H1 (cell line): ENCODE data around the gene ZNF516. TPM values are rescaled to one million over a fixed set of nuclear protein-coding genes. Genes with fewer than 3 reads are reported as not detected.

ENCODE experiments used
- CTCF ChIA-PET: fragments of 300-600 bp; sonication (Branson Sonifier 250); formaldehyde crosslinking; loops from one replicate; lab custom pipeline; 2021; ENCODE audit not compliant: partially characterized antibody; lab: Charles Lee
- POLR2A ChIA-PET: fragments of 300-600 bp; sonication (Branson Sonifier 250); formaldehyde crosslinking; loops from one replicate; lab custom pipeline; 2021; ENCODE audit warnings: inconsistent platforms; ENCODE audit not compliant: partially characterized antibody; lab: Charles Lee
- DNase-seq, 2 experiments: peaks; one replicate each; pipeline versions ENCODE4 v3.0.0 to v3.0.0-alpha.2; 2010 to 2022; ENCODE audit warnings: low spot score in 2 of 2, low read depth in 1 of 2, mixed read lengths in 1 of 2
- FAIRE-seq: peaks from 2 replicates; lab custom pipeline; 2011; peaks lifted over from hg19 to GRCh38; lab: Jason Lieb, UNC
- H2AFZ ChIP-seq: 2 replicates; pipeline ENCODE4 v1.8.1; 2012; ENCODE audit warnings: low read length, inconsistent platforms
- H2AK5ac ChIP-seq: 2 replicates; pipeline ENCODE4 v1.6.1; 2013; ENCODE audit warnings: low read depth, low read length
- H2BK120ac ChIP-seq: replicated peaks from 2 replicates; pipeline ENCODE3; 2013; ENCODE audit warnings: low read depth, low read length, inconsistent platforms
- H2BK12ac ChIP-seq: 2 replicates; pipeline ENCODE4 v1.6.1; 2013; ENCODE audit warnings: low read depth, low read length
- H2BK15ac ChIP-seq: 2 replicates; pipeline ENCODE4 v1.6.1; 2013; ENCODE audit warnings: low read length
- H2BK20ac ChIP-seq: 2 replicates; pipeline ENCODE4 v1.6.1; 2013; ENCODE audit warnings: low read length
- H2BK5ac ChIP-seq: 2 replicates; pipeline ENCODE4 v1.6.1; 2013; ENCODE audit warnings: low read depth, low read length
- H3K14ac ChIP-seq: 2 replicates; pipeline ENCODE4 v1.6.1; 2013; ENCODE audit warnings: inconsistent platforms; ENCODE audit not compliant: insufficient read length
- H3K18ac ChIP-seq: 2 replicates; pipeline ENCODE4 v1.6.1; 2013; ENCODE audit warnings: low read length; ENCODE audit errors: extremely low read depth
- H3K23ac ChIP-seq: 2 replicates; pipeline ENCODE4 v1.6.1; 2013; ENCODE audit warnings: inconsistent platforms; ENCODE audit not compliant: insufficient read length
- H3K23me2 ChIP-seq: 2 replicates; pipeline ENCODE4 v1.6.1; 2013; ENCODE audit warnings: low read depth, low read length
- H3K27ac ChIP-seq: 2 replicates; pipeline ENCODE4 v1.6.1; 2011; ENCODE audit warnings: low read depth, low read length, inconsistent platforms
- H3K27me3 ChIP-seq, 4 experiments: replicated peaks in 1 of 4; 1 replicate in 1 of 4; 2 replicates in 3 of 4; pipeline versions ENCODE4 v1.6.1 to v1.8.1; 2011 to 2013; ENCODE audit warnings: low read length in 3 of 4, mild to moderate bottlenecking in 3 of 4, inconsistent platforms in 2 of 4, mixed read lengths in 2 of 4, moderate library complexity in 1 of 4; ENCODE audit not compliant: control insufficient read depth in 3 of 4, insufficient read depth in 3 of 4; ENCODE audit errors: extremely low read depth in 1 of 4
- H3K36me3 ChIP-seq, 4 experiments: 2 replicates each; pipeline versions ENCODE4 v1.6.1 to v1.8.1; 2011 to 2013; ENCODE audit warnings: mild to moderate bottlenecking in 4 of 4, low read length in 3 of 4, moderate library complexity in 2 of 4, control low read depth in 1 of 4, inconsistent platforms in 1 of 4; ENCODE audit not compliant: insufficient read depth in 4 of 4, control insufficient read depth in 2 of 4
- H3K4ac ChIP-seq: replicated peaks from 2 replicates; pipeline ENCODE3; 2013; ENCODE audit warnings: low read length, low read depth, mixed read lengths, inconsistent platforms; ENCODE audit not compliant: insufficient read length
- H3K4me1 ChIP-seq, 4 experiments: replicated peaks in 1 of 4; 1 replicate in 1 of 4; 2 replicates in 3 of 4; pipeline versions ENCODE4 v1.6.1 to v1.8.1; 2011 to 2013; ENCODE audit warnings: low read length in 3 of 4, inconsistent platforms in 2 of 4, mixed read lengths in 1 of 4; ENCODE audit not compliant: insufficient read depth in 4 of 4, control insufficient read depth in 3 of 4
- H3K4me2 ChIP-seq, 2 experiments: 2 replicates each; pipeline versions ENCODE4 v1.6.1 to v1.8.1; 2011 to 2013; ENCODE audit warnings: low read depth in 2 of 2, low read length in 2 of 2, control low read depth in 1 of 2, inconsistent platforms in 1 of 2, mild to moderate bottlenecking in 1 of 2; ENCODE audit not compliant: insufficient read depth in 1 of 2
- H3K4me3 ChIP-seq, 4 experiments: fragments of 200-600, 300-600 bp in 1 of 4; sonication (generic), shearing (Covaris generic), sonication (Bioruptor Twin) in 1 of 4; 2 replicates each; pipeline versions ENCODE4 v1.5.1 to v1.8.1; 2011 to 2016; ENCODE audit warnings: low read length in 4 of 4, low read depth in 3 of 4, control low read depth in 2 of 4, inconsistent platforms in 2 of 4, mild to moderate bottlenecking in 2 of 4, mixed read lengths in 1 of 4, moderate library complexity in 1 of 4; ENCODE audit not compliant: insufficient read depth in 2 of 4; ENCODE audit errors: extremely low read depth in 1 of 4
- H3K56ac ChIP-seq: replicated peaks from 2 replicates; pipeline ENCODE3; 2013; ENCODE audit warnings: low read depth, mild to moderate bottlenecking, mixed read lengths, low read length, inconsistent platforms; ENCODE audit not compliant: insufficient read length
- H3K79me1 ChIP-seq: 2 replicates; pipeline ENCODE4 v1.6.1; 2013; ENCODE audit warnings: low read depth, low read length, control low read depth
- H3K79me2 ChIP-seq, 2 experiments: 2 replicates each; pipeline versions ENCODE4 v1.6.1 to v1.8.1; 2012 to 2013; ENCODE audit warnings: low read length in 2 of 2, mild to moderate bottlenecking in 2 of 2, inconsistent platforms in 1 of 2; ENCODE audit not compliant: insufficient read depth in 2 of 2, control insufficient read depth in 1 of 2
- H3K9ac ChIP-seq, 4 experiments: replicated peaks in 1 of 4; 1 replicate in 1 of 4; 2 replicates in 3 of 4; pipeline versions ENCODE4 v1.6.1 to v1.8.1; 2011 to 2013; ENCODE audit warnings: low read depth in 3 of 4, low read length in 3 of 4, control low read depth in 2 of 4, mild to moderate bottlenecking in 2 of 4, moderate library complexity in 2 of 4, inconsistent platforms in 1 of 4; ENCODE audit errors: extremely low read depth in 1 of 4
- H3K9me3 ChIP-seq, 2 experiments: 2 replicates each; pipeline versions ENCODE4 v1.6.1 to v1.8.1; 2012 to 2013; ENCODE audit warnings: mild to moderate bottlenecking in 2 of 2, moderate library complexity in 2 of 2, control low read depth in 1 of 2, inconsistent platforms in 1 of 2, low read depth in 1 of 2, low read length in 1 of 2, mixed read lengths in 1 of 2; ENCODE audit not compliant: insufficient read depth in 2 of 2
- H4K20me1 ChIP-seq, 2 experiments: replicated peaks in 1 of 2; 2 replicates each; pipeline versions ENCODE3 to v1.8.1; 2011 to 2013; ENCODE audit warnings: inconsistent platforms in 2 of 2, low read length in 2 of 2, mild to moderate bottlenecking in 1 of 2; ENCODE audit not compliant: insufficient read depth in 2 of 2, control insufficient read depth in 1 of 2
- H4K5ac ChIP-seq: 2 replicates; pipeline ENCODE4 v1.6.1; 2013; ENCODE audit warnings: low read length, low read depth, mixed read lengths, inconsistent platforms; ENCODE audit not compliant: insufficient read length
- H4K8ac ChIP-seq: 2 replicates; pipeline ENCODE4 v1.8.0; 2013; ENCODE audit warnings: mild to moderate bottlenecking, moderate library complexity, low read length, inconsistent platforms; ENCODE audit not compliant: insufficient read depth; ENCODE audit errors: extremely low read depth
- H4K91ac ChIP-seq: replicated peaks from 2 replicates; pipeline ENCODE3; 2013; ENCODE audit warnings: low read length, mixed read lengths, inconsistent platforms; ENCODE audit not compliant: insufficient read length
- BCL11A ChIP-seq, 2 experiments: IDR thresholded peaks; one replicate each; pipeline ENCODE4 v1.6.1; 2011; ENCODE audit warnings: low read depth in 2 of 2, low read length in 2 of 2, mild to moderate bottlenecking in 2 of 2
- EP300 ChIP-seq, 2 experiments: IDR thresholded peaks; 1 replicate in 1 of 2; 2 replicates in 1 of 2; pipeline ENCODE4 v1.6.1; 2011 to 2012; ENCODE audit warnings: low read depth in 2 of 2, low read length in 2 of 2, mild to moderate bottlenecking in 2 of 2, borderline replicate concordance in 1 of 2, inconsistent platforms in 1 of 2, moderate library complexity in 1 of 2
- EZH2 ChIP-seq: fragments of 200-600 bp; sonication (generic); IDR thresholded peaks from 2 replicates; pipeline ENCODE4 v1.7.1; 2012; ENCODE audit warnings: low read depth, mild to moderate bottlenecking, moderate library complexity, low read length, inconsistent platforms; ENCODE audit not compliant: severe bottlenecking
- HDAC2 ChIP-seq, 2 experiments: fragments of 300-600 bp in 1 of 2; sonication (generic) in 1 of 2; IDR thresholded peaks; 2 replicates each; pipeline ENCODE4 v1.6.1; 2011 to 2012; ENCODE audit warnings: low read depth in 2 of 2, low read length in 2 of 2, mild to moderate bottlenecking in 2 of 2, moderate library complexity in 2 of 2, borderline replicate concordance in 1 of 2, inconsistent platforms in 1 of 2
- SP4 ChIP-seq: IDR thresholded peaks from 2 replicates; pipeline ENCODE4 v1.6.1; 2012; ENCODE audit warnings: low read length, inconsistent platforms
- WGBS, 2 experiments: shearing (Covaris generic) in 1 of 2; methylation state at CpG; one replicate each; pipeline versions ENCODE4 v1.1.6 to v1.1.7; 2013 to 2015; ENCODE audit warnings: low lambda C conversion rate in 2 of 2, mixed read lengths in 2 of 2, inconsistent platforms in 1 of 2, low coverage in 1 of 2, missing lambda C conversion rate in 1 of 2; ENCODE audit not compliant: insufficient replicate concordance in 2 of 2, insufficient coverage in 1 of 2, insufficient read length in 1 of 2; ENCODE audit errors: extremely low coverage in 1 of 2, missing lambda C conversion rate in 1 of 2; 5-methylcytosine and 5-hydroxymethylcytosine counted together
- polyA plus RNA-seq, 7 experiments: library from polyadenylated mRNA; depleted of rRNA in 3 of 7; stranded (reverse) in 5 of 7; unstranded in 2 of 7; fragments of >200 nt in 5 of 7; fragments of 200-250 nt in 2 of 7; gene quantifications; 1 replicate in 5 of 7; 2 replicates in 1 of 7; 4 replicates in 1 of 7; pipeline versions ENCODE4 v1.2.1 to v1.2.3, GENCODE V29; 2011 to 2013; ENCODE audit warnings: missing spikeins in 2 of 7, mixed read lengths in 2 of 7
- total RNA-seq: library from RNA; stranded (reverse); fragmentation: NEBNext Ultra II Directional; extraction: Animal tissue kit (Norgen Biotek cat#: 25700); gene quantifications from 2 replicates; pipeline ENCODE4 v1.2.1, GENCODE V29; 2021

Gene ZNF516
- total and polyA plus RNA-seq, 2 of the 8 experiments (the other 6 are each of a cell fraction or from before 2014, with no cell fraction given): 7.3 to 17.0 TPM

GRCh38 chr18:76471593-76471992 lies 23.4 kb downstream of the ZNF516 start:
- Histone ChIP-seq H3K36me3 (no peaks in the 10 kb centered on the region), H2BK5ac (no peak overlapping the region), H3K4me1 (no peaks in the 10 kb centered on the region), H3K79me2 (peaks cover 0 to 28% of the 10 kb centered on the region in 2 experiments; a peak in 3 of 4 replicates), H3K18ac (no peak overlapping the region), H2BK15ac (no peak overlapping the region), H2BK12ac (no peak overlapping the region), H3K27ac (no peak overlapping the region), H3K4me3 (no peak overlapping the region), H4K20me1 (peaks cover 0 to 7% of the 10 kb centered on the region in 2 experiments), H2BK20ac (no peak overlapping the region), H3K56ac (no peak overlapping the region), H3K9ac (no peak overlapping the region), H3K23ac (no peak overlapping the region), H2AFZ (no peak overlapping the region), H4K8ac (no peak overlapping the region), H4K5ac (no peak overlapping the region), H2AK5ac (no peak overlapping the region), H3K4ac (no peak overlapping the region), H3K4me2 (no peak overlapping the region), H3K9me3 (no peaks in the 10 kb centered on the region), H3K79me1 (0 out of 2 replicates have a peak, but pooled peaks cover 5% of the 10 kb centered on the region), H3K27me3 (no peaks in the 10 kb centered on the region), H3K14ac (no peak overlapping the region), H3K23me2 (no peaks in the 10 kb centered on the region), H4K91ac (no peak overlapping the region), H2BK120ac (no peak overlapping the region)
- DNase-seq (no peak), FAIRE-seq (no peak)
- ChIA-PET CTCF (interaction anchor here (0.5 to 2.6 kb wide), 2 partner anchors 22 to 71 kb away, joined by 3 to 6 read pairs; no protein-coding TSS in a partner anchor), POLR2A (no interaction called here)
- 85% methylated on average over 12 of the region's 12 CpGs; no CpG with 5 or more reads in 1 of the 2 experiments for WGBS, 2 experiments
- TF ChIP-seq HDAC2 (IDR thresholded peaks at IDR 0.05; ENCODE audit: borderline replicate concordance in 1 of 2, low read depth in 2 of 2, low read length in 2 of 2) (no peak), EP300 (IDR thresholded peaks at IDR 0.05; ENCODE audit: borderline replicate concordance in 1 of 2, low read depth in 2 of 2, low read length in 2 of 2) (no peak), EZH2 (no peak), SP4 (no peak), BCL11A (IDR thresholded peaks at IDR 0.05; ENCODE audit: low read depth in 2 of 2, low read length in 2 of 2) (no peak)
